Measurements from ENCODE around the gene GALK1.
"Not testable (repeated sequence)": the region's sequence is repeated elsewhere in the genome, so short reads cannot be mapped to it uniquely, and the experiment has no call there.

The GALK1 gene

GRCh38 chr17:75784473-75785015 is 19.6 kb upstream of the GALK1 start, which contains the start of gene UNK:
UNK (plus strand) TSS chr17:75784806; CDS start chr17:75784881, 75 bp downstream.
- TF ChIP-seq, protein P1, sequence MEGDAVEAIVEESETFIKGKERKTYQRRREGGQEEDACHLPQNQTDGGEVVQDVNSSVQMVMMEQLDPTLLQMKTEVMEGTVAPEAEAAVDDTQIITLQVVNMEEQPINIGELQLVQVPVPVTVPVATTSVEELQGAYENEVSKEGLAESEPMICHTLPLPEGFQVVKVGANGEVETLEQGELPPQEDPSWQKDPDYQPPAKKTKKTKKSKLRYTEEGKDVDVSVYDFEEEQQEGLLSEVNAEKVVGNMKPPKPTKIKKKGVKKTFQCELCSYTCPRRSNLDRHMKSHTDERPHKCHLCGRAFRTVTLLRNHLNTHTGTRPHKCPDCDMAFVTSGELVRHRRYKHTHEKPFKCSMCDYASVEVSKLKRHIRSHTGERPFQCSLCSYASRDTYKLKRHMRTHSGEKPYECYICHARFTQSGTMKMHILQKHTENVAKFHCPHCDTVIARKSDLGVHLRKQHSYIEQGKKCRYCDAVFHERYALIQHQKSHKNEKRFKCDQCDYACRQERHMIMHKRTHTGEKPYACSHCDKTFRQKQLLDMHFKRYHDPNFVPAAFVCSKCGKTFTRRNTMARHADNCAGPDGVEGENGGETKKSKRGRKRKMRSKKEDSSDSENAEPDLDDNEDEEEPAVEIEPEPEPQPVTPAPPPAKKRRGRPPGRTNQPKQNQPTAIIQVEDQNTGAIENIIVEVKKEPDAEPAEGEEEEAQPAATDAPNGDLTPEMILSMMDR (IDR thresholded peaks at IDR 0.05; ENCODE audit: low read depth, low read length, missing control alignments) = no peak
- DNase-seq (ENCODE audit: extremely low read depth, low read depth) = peak; percentile 99
- peak within 1 kb of the TSS; percentile 64 for H3K4me3 ChIP-seq (replicated peaks; ENCODE audit: low read depth, low read length)

GRCh38 chr17:75783803-75784472 is 18.9 kb upstream of the GALK1 start:
- H3K4me3 ChIP-seq (replicated peaks; ENCODE audit: low read depth, low read length) = peak overlapping the region; percentile 64
- DNase-seq (ENCODE audit: extremely low read depth, low read depth) = no peak
- TF ChIP-seq, protein P1 (IDR thresholded peaks at IDR 0.05; ENCODE audit: low read depth, low read length, missing control alignments) = no peak

DNA sequence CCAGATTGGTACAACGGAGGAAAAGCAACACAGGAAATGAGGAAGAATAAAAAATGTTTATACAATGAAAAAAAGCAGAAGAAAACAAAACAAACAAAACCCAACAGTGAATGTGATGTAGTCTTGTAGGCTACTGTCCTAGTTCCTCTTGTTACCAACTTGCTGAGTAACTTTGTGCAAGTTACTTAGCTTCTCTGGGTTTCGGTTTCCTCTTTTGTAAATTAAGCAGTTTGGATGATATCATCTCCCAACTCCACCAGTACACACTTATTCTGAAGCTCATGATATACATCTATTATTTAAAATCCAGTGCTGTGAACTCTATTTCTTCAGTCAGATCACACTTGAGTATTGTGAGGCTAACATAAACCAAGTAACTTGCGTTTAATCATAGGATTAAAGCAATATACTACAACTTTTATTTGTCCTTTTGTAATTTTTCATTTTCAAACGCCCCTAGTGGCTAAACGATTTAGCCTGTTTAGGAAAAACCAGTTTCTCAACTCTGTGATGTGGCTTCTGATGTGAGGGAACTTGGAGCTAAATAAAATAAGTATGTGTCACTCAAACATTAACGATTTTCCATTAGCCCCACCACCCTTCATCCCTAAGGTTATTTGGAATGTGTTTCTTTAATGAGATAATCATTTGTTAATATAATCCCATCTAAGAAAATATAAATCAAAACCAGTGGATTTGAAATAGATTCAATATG is 18.2 kb upstream of the GALK1 start:
- TF ChIP-seq, protein P1 (IDR thresholded peaks at IDR 0.05; ENCODE audit: low read depth, low read length, missing control alignments) = peak; percentile 63
- no peak overlapping the region; the same call in 1 of the 2 replicates for H3K4me3 ChIP-seq (replicated peaks; ENCODE audit: low read depth, low read length)
- no peak for DNase-seq (ENCODE audit: extremely low read depth, low read depth)

GRCh38 chr17:75779987-75780889 is 15.2 kb upstream of the GALK1 start:
- H3K4me3 ChIP-seq (replicated peaks; ENCODE audit: low read depth, low read length) = peak overlapping the region; percentile 91; the same call in 1 of the 2 replicates
- DNase-seq (ENCODE audit: extremely low read depth, low read depth) = no peak
- TF ChIP-seq, protein P1 (IDR thresholded peaks at IDR 0.05; ENCODE audit: low read depth, low read length, missing control alignments) = no peak

DNA sequence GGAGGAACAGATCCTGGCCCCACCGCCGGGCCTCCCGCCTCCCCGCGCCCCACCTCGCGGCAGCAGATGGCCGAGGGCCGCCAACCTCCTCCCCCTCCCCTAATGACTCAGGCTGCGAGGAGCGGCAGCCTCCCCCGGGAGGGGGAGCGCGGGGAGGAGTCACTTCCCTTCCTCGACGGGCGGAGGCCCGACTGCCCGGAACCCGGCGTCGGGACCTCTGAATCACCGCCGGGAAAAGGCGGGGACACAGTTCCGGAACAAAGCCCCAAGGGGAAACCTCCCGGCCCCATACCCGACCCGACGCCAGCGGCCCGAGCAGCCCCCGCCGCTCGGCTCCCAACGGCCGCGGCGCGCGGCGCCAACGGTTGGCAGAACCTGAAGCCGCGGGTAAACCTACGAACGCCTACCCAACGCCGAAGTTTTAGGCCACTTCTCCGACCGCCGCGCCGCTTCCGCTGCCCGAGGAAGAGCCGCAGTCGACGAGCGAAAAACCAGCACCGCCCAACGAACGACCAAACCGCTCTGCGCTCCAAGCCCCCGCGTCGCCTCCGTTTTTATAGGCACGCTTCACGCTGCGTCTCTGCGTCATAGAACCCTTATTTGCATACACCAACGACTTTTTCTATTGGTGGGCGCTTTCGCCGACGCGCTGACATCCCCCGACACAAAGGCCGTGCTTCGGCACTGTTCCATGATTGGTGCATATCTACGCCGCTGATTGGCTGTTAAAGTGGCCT is 14.4 kb upstream of the GALK1 start:
- DNase-seq (ENCODE audit: extremely low read depth, low read depth) = peak; percentile 100
- peak overlapping the region; percentile 91 for H3K4me3 ChIP-seq (replicated peaks; ENCODE audit: low read depth, low read length)
- TF ChIP-seq, protein P1 (IDR thresholded peaks at IDR 0.05; ENCODE audit: low read depth, low read length, missing control alignments) = no peak

DNA sequence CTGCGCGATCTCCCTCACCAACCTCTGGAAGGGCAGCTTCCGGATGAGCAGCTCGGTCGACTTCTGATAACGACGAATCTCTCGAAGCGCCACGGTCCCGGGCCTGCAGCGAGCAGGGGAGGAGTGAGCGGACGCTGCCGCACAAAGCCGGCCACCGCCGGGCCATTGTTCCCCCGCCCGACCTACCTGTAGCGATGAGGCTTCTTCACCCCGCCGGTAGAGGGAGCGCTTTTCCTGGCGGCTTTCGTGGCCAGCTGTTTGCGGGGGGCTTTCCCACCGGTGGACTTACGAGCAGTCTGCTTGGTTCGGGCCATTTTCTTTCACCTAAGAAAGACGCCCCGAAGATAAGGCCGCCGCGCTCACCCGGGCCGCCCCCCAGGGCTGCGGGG is 13.9 kb upstream of the GALK1 start:
- TF ChIP-seq, protein P1 (IDR thresholded peaks at IDR 0.05; ENCODE audit: low read depth, low read length, missing control alignments) = peak; percentile 61
- peak overlapping the region; percentile 91 for H3K4me3 ChIP-seq (replicated peaks; ENCODE audit: low read depth, low read length)
- DNase-seq (ENCODE audit: extremely low read depth, low read depth) = no peak

- DNase-seq (ENCODE audit: extremely low read depth, low read depth) = not testable (repeated sequence)
- peak overlapping the region; percentile 91 for H3K4me3 ChIP-seq (replicated peaks; ENCODE audit: low read depth, low read length)
Measured at GRCh38 chr17:75778066-75778860, 13.3 kb upstream of the GALK1 start.

All from HFF-Myc (cell line).